K562 (cell line): Measurements from ENCODE around the gene CNPY2. TPM values are rescaled to one million over a fixed set of nuclear protein-coding genes. Genes with fewer than 3 reads are reported as not detected.

Experiments
- CCAR2 ChIP-seq: fragments of 200-400 bp; formaldehyde crosslinking; IDR thresholded peaks from 2 replicates; pipeline ENCODE4 v1.6.1; 2017; ENCODE audit warnings: mild to moderate bottlenecking, low read depth, low read length
- ETS2 ChIP-seq: IDR thresholded peaks from 2 replicates; pipeline ENCODE4 v1.6.1; 2016; ENCODE audit warnings: borderline replicate concordance, missing genetic modification characterization, mild to moderate bottlenecking, moderate library complexity, missing compliant biosample characterization; ENCODE audit not compliant: poor library complexity, severe bottlenecking
- FOXA3 ChIP-seq, 2 experiments: fragments of 450-650 bp in 1 of 2; sonication (generic) in 1 of 2; formaldehyde crosslinking; IDR thresholded peaks in 1 of 2; conservative IDR thresholded peaks in 1 of 2; 2 replicates each; pipeline versions ENCODE4 v1.4.0 to v1.8.0; 2020 to 2022; ENCODE audit warnings: mild to moderate bottlenecking in 2 of 2, missing genetic modification reagents in 1 of 2
- KDM1A ChIP-seq, 2 experiments: fragments of 450-650 bp; IDR thresholded peaks; 2 replicates each; pipeline ENCODE4 v1.6.1; 2016; ENCODE audit warnings: mild to moderate bottlenecking in 2 of 2
- KHSRP ChIP-seq: fragments of 450-650 bp; IDR thresholded peaks from 2 replicates; pipeline ENCODE4 v1.6.1; 2017
- MAFF ChIP-seq: IDR thresholded peaks from 2 replicates; pipeline ENCODE4 v1.6.1; 2012; ENCODE audit warnings: low read length, improper control_type of control experiment
- MEF2A ChIP-seq: IDR thresholded peaks from 2 replicates; pipeline ENCODE4 v1.6.1; 2011; ENCODE audit warnings: low read depth, mild to moderate bottlenecking, low read length, moderate library complexity; ENCODE audit not compliant: control insufficient read depth
- NFRKB ChIP-seq: fragments of 450-650 bp; IDR thresholded peaks from 2 replicates; pipeline ENCODE4 v1.6.1; 2016; ENCODE audit warnings: low read depth
- NFXL1 ChIP-seq: fragments of 450-650 bp; formaldehyde crosslinking; IDR thresholded peaks from 2 replicates; pipeline ENCODE4 v1.4.0; 2021; ENCODE audit warnings: mild to moderate bottlenecking
- PHF20 ChIP-seq: fragments of 450-650 bp; IDR thresholded peaks from 2 replicates; pipeline ENCODE4 v1.6.1; 2018; ENCODE audit not compliant: partially characterized antibody
- POLR2B ChIP-seq: fragments of 450-650 bp; IDR thresholded peaks from 2 replicates; pipeline ENCODE4 v1.6.1; 2018; ENCODE audit warnings: low read depth; ENCODE audit not compliant: partially characterized antibody
- PTBP1 ChIP-seq: fragments of 200-400 bp; formaldehyde crosslinking; IDR thresholded peaks from 2 replicates; pipeline ENCODE4 v1.6.1; 2017; ENCODE audit warnings: low read depth, low read length
- PURB ChIP-seq: sonication (generic); formaldehyde crosslinking; IDR thresholded peaks from 2 replicates; pipeline ENCODE4 v1.9.0; 2021; ENCODE audit warnings: low read depth, mild to moderate bottlenecking, missing genetic modification reagents
- RBFOX2 ChIP-seq: fragments of 200-400 bp; formaldehyde crosslinking; IDR thresholded peaks from 2 replicates; pipeline ENCODE4 v1.6.1; 2017; ENCODE audit warnings: low read depth, mild to moderate bottlenecking, low read length, moderate library complexity
- RBM22 ChIP-seq: fragments of 200-400 bp; formaldehyde crosslinking; IDR thresholded peaks from 2 replicates; pipeline ENCODE4 v1.6.1; 2018; ENCODE audit warnings: low read length, low read depth; ENCODE audit not compliant: poor library complexity, severe bottlenecking
- SMARCC2 ChIP-seq: fragments of 450-650 bp; IDR thresholded peaks from 2 replicates; pipeline ENCODE4 v1.6.1; 2017; ENCODE audit warnings: antibody characterized with exemption, moderate library complexity, mild to moderate bottlenecking, low read depth
- THRAP3 ChIP-seq: fragments of 450-650 bp; IDR thresholded peaks from 2 replicates; pipeline ENCODE4 v1.6.1; 2016; ENCODE audit warnings: mild to moderate bottlenecking, inconsistent platforms, borderline replicate concordance
- VEZF1 ChIP-seq: fragments of 200-800 bp; sonication (Bioruptor generic); IDR thresholded peaks from 2 replicates; pipeline ENCODE4 v1.6.1; 2017; ENCODE audit warnings: missing genetic modification characterization, missing compliant biosample characterization
- ZNF766 ChIP-seq: fragments of 200-800 bp; sonication (Bioruptor generic); conservative IDR thresholded peaks from 2 replicates; pipeline ENCODE4 v1.6.1; 2016; ENCODE audit warnings: missing genetic modification characterization, missing compliant biosample characterization
- ZNF780A ChIP-seq: fragments of 250-450 bp; sonication (Bioruptor Pico); IDR thresholded peaks from 2 replicates; pipeline ENCODE4 v1.5.0; 2021; ENCODE audit warnings: mild to moderate bottlenecking
- ZNF830 ChIP-seq: fragments of 250-450 bp; sonication (Bioruptor Pico); IDR thresholded peaks from 2 replicates; pipeline ENCODE4 v1.5.0; 2021; ENCODE audit warnings: mild to moderate bottlenecking
- polyA plus RNA-seq, 8 experiments: library from polyadenylated mRNA; depleted of rRNA in 4 of 8; stranded (reverse) in 5 of 8; unstranded in 3 of 8; fragments of >200 nt; fragmentation: Nextera tagmentation in 2 of 8; fragmentation: Illumina TruSeq in 1 of 8; extraction: Ambion mirVana in 2 of 8; extraction: Trizol in 1 of 8; gene quantifications; 2 replicates each; pipeline versions ENCODE4 v1.2.1 to v1.2.3, GENCODE V29; 2011 to 2014; ENCODE audit warnings: inconsistent platforms in 1 of 8, missing spikeins in 1 of 8
- total RNA-seq, 7 experiments: library from RNA; depleted of rRNA in 6 of 7; stranded (reverse); fragments of >200 nt in 6 of 7; fragmentation: Illumina TruSeq in 2 of 7; extraction: Trizol in 2 of 7; gene quantifications; 2 replicates each; pipeline versions ENCODE4 v1.2.1 to v1.2.3, GENCODE V29; 2011 to 2021; ENCODE audit warnings: low replicate concordance in 1 of 7
- TF ChIP-seq, protein P1 (sequence below): IDR thresholded peaks from 2 replicates; pipeline ENCODE4 v1.6.1; 2011; ENCODE audit warnings: borderline replicate concordance, low read depth, mild to moderate bottlenecking, moderate library complexity, low read length; ENCODE audit not compliant: insufficient read depth, poor library complexity, severe bottlenecking
- TF ChIP-seq, protein P2 (sequence below): fragments of 450-650 bp; formaldehyde crosslinking; IDR thresholded peaks from 2 replicates; pipeline ENCODE4 v1.4.0; 2022; ENCODE audit warnings: mild to moderate bottlenecking, moderate library complexity

Gene CNPY2
- total and polyA plus RNA-seq, 9 of the 15 experiments (the other 6 are each of a cell fraction or from before 2014, with no cell fraction given): 33.8 to 190 (median 138) TPM

DNA sequence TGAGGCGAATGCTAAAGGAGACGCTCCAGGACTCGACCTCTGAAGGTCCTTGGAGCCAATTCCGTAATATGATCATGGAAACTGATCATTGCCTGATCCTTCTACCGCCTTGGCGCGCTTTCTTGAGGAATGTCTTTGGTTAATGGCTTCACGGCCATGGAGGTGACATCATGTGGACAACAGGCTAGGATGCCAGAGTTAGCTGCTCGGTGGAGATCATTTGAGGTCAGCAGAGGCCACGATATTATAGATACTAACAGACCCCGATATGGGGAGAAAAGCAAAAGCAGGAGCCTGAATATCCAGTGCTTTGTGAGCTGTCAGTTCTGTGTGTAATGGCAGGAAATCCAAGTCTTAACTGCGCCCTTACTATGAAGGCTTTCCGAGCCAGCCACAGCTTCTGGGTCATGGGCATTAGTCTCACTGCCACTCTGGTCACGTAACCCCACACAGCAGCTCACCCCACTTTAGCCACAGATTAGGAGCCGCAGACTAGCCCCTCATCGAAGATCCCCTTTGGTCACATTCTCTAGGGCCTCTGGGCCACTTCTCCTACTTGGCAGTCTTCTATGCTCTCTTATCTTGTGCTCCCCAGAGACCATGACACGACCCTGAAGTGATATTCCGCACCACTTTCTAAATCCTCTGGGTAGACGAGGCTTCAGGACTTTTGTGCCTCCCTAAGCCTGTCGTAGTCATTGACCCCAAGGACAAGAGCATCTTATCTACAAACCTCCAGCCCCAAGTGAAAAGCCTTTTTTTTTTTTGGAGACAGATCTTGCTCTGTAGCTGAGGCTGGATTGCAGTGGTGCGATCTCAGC lies 14.9 kb downstream of the CNPY2 start (continued):
- TF ChIP-seq, protein P1, sequence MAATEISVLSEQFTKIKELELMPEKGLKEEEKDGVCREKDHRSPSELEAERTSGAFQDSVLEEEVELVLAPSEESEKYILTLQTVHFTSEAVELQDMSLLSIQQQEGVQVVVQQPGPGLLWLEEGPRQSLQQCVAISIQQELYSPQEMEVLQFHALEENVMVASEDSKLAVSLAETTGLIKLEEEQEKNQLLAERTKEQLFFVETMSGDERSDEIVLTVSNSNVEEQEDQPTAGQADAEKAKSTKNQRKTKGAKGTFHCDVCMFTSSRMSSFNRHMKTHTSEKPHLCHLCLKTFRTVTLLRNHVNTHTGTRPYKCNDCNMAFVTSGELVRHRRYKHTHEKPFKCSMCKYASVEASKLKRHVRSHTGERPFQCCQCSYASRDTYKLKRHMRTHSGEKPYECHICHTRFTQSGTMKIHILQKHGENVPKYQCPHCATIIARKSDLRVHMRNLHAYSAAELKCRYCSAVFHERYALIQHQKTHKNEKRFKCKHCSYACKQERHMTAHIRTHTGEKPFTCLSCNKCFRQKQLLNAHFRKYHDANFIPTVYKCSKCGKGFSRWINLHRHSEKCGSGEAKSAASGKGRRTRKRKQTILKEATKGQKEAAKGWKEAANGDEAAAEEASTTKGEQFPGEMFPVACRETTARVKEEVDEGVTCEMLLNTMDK: no peak
- no peak for TF ChIP-seq RBFOX2
- TF ChIP-seq MAFF: no peak
- no peak for TF ChIP-seq POLR2B
- TF ChIP-seq ZNF766: peak; percentile 67
- TF ChIP-seq THRAP3: no peak
- TF ChIP-seq PHF20: no peak
- no peak for TF ChIP-seq KHSRP
- 0 out of 2 replicates have a peak, but pooled peaks have one; percentile 46 for TF ChIP-seq SMARCC2
- no peak for TF ChIP-seq FOXA3 (CRISPR knock-in tag; conservative IDR thresholded peaks at IDR 0.05 in 1 of 2, IDR thresholded peaks at IDR 0.05 in 1 of 2)
- peak; percentile 94 for TF ChIP-seq NFRKB
- TF ChIP-seq RBM22: no peak
- TF ChIP-seq CCAR2: no peak
- TF ChIP-seq ZNF780A: no peak
- no peak for TF ChIP-seq ZNF830 (CRISPR knock-in tag)
- no peak for TF ChIP-seq PURB
- no peak for TF ChIP-seq NFXL1
- TF ChIP-seq VEZF1 (CRISPR knock-in tag): no peak
- TF ChIP-seq ETS2 (tag): no peak
- no peak for TF ChIP-seq PTBP1
- TF ChIP-seq KDM1A (IDR thresholded peaks at IDR 0.05): peak; percentile 93 to 94
- TF ChIP-seq MEF2A: no peak; the same call in 1 of the 2 replicates
- TF ChIP-seq, protein P2, sequence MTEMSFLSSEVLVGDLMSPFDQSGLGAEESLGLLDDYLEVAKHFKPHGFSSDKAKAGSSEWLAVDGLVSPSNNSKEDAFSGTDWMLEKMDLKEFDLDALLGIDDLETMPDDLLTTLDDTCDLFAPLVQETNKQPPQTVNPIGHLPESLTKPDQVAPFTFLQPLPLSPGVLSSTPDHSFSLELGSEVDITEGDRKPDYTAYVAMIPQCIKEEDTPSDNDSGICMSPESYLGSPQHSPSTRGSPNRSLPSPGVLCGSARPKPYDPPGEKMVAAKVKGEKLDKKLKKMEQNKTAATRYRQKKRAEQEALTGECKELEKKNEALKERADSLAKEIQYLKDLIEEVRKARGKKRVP (CRISPR knock-in tag): no peak
